GM19023 (cell line): ENCODE results near the gene PXYLP1.

Source experiments
- ATAC-seq: cut with Tn5 transposase; IDR thresholded peaks from one replicate; pipeline ENCODE4 v1.9.1; 2021; ENCODE audit warnings: mild to moderate bottlenecking, moderate library complexity; ENCODE audit not compliant: unreplicated experiment

PXYLP1 gene

DNA sequence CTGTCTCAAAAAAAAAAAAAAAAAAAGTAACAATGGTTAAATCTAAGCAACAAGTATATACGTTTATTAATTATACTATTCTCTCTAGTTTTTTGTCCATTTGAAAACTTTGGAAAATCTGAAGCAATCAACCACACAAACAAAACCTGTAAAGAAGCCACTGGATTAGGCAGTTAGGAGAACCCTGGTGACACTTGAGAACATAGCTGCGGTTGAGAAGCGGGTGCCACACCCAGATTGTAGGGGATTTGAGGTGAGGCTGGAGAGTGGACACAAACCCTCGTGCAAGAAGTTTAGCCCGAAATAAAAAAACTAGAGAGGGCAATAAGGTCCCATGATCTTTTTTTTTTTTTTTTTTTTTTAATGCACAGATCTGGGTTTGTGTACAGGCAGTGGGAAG lies 110.8 kb downstream of the PXYLP1 start:
- ATAC-seq = no peak

DNA sequence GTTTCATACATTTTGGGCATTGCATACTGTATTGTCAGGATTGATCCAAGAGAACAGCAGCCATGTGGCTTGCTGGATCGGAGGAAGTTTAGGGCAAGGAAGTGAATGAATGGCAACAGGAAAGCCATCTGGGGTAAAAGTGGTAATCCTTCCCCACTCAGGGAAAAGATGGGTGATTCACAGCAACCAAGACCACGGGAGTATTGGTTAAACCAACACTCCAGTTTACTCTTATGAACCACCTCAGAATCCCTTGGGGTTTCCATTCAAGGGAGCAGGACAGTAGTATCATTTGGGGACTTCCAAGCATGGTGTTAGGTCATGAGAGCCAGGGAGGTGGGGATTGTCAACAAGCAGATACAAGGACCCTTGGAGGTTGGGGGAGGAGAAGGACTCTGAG lies 111.5 kb downstream of the PXYLP1 start:
- ATAC-seq = no peak

DNA sequence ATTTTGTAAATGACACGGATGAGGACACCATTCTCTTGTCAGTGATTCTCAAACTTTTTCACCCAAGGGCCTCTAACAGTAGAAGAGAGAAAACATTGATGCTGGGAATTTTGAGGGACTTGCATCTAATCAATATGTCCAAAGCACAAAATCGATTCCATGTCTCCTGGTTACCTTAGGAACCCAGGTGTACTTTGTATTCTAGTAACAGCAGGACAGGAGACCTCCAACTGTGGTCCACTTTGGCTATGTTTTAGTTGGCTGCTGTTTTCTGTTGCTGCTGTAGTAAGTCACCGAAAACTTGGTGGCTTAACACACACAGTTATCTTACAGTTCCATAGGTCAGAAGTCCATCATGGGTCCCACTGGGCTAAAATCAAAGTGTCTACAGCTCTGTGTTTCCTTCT lies 112.2 kb downstream of the PXYLP1 start:
- no peak for ATAC-seq
